HepG2 (cell line): ENCODE results near the gene MBLAC1. TPM values are rescaled to one million over a fixed set of nuclear protein-coding genes. Genes with fewer than 3 reads are reported as not detected.

ENCODE experiments used
- ATAC-seq: fragments of 200-7000 bp; cut with Tn5 transposase; 3 replicates; pipeline ENCODE4 v1.9.1; 2020; ENCODE audit warnings: mild to moderate bottlenecking, moderate library complexity
- BruUV-seq: library from RNA; stranded (reverse); fragments of 400-500 nt; replicated peaks from 2 replicates; lab custom pipeline; 2021; lab: Mats Ljungman, UMichigan
- CTCF ChIA-PET: fragments of 300-600 bp; formaldehyde crosslinking; extraction: SDS; loops from one replicate; lab custom pipeline; 2021; ENCODE audit warnings: low total read pairs, inconsistent platforms, low intra/inter-chr PET ratio; lab: Yijun Ruan, JAX
- POLR2A ChIA-PET: fragments of 350-600 bp; sonication (Branson Sonifier 250); formaldehyde crosslinking; loops from one replicate; lab custom pipeline; 2020; ENCODE audit warnings: antibody characterized with exemption, inconsistent platforms; lab: Yijun Ruan, JAX
- DNase-seq: peaks from one replicate; pipeline ENCODE4 v3.0.0-alpha.2; 2015; ENCODE audit warnings: low spot score
- FAIRE-seq: peaks from 3 replicates; lab custom pipeline; 2011; peaks lifted over from hg19 to GRCh38; lab: Jason Lieb, UNC
- H2AFZ ChIP-seq: one replicate; pipeline ENCODE4 v1.6.1; 2011; ENCODE audit warnings: low read length, inconsistent platforms
- H3K27ac ChIP-seq: fragments of 300-600 bp; 3 replicates; pipeline ENCODE4 v1.8.0; 2011; ENCODE audit warnings: mixed run types, mild to moderate bottlenecking, mixed read lengths, low read length, inconsistent platforms; ENCODE audit not compliant: insufficient read depth; ENCODE audit errors: extremely low read length
- H3K27me3 ChIP-seq, 2 experiments: fragments of 200-600 bp in 1 of 2; 2 replicates in 1 of 2; 3 replicates in 1 of 2; pipeline versions ENCODE4 v1.6.0 to v1.8.0; 2011; ENCODE audit warnings: low read length in 2 of 2, mild to moderate bottlenecking in 2 of 2, moderate library complexity in 2 of 2, inconsistent platforms in 1 of 2; ENCODE audit not compliant: insufficient read depth in 2 of 2, control insufficient read depth in 1 of 2
- H3K36me3 ChIP-seq, 2 experiments: fragments of 200-600 bp in 1 of 2; replicated peaks in 1 of 2; 2 replicates in 1 of 2; 3 replicates in 1 of 2; pipeline versions ENCODE4 v1.5.1 to v1.8.0; 2011; ENCODE audit warnings: low read length in 2 of 2, inconsistent platforms in 1 of 2; ENCODE audit not compliant: insufficient read depth in 2 of 2, control insufficient read depth in 1 of 2
- H3K4me1 ChIP-seq: 2 replicates; pipeline ENCODE4 v1.5.1; 2012; ENCODE audit warnings: low read length, inconsistent platforms; ENCODE audit not compliant: insufficient read depth
- H3K4me2 ChIP-seq: 2 replicates; pipeline ENCODE4 v1.6.0; 2011; ENCODE audit warnings: low read depth, low read length, inconsistent platforms
- H3K4me3 ChIP-seq, 3 experiments: fragments of 200-600 bp in 1 of 3; sonication (generic), shearing (Covaris generic) in 1 of 3; replicated peaks in 1 of 3; 2 replicates each; pipeline ENCODE4 v1.5.1; 2011 to 2016; ENCODE audit warnings: low read length in 3 of 3, inconsistent platforms in 2 of 3, low read depth in 2 of 3, mild to moderate bottlenecking in 2 of 3, control low read depth in 1 of 3, mixed read lengths in 1 of 3; ENCODE audit not compliant: insufficient read depth in 1 of 3
- H3K79me2 ChIP-seq: one replicate; pipeline ENCODE4 v1.6.1; 2011; ENCODE audit warnings: low read length, inconsistent platforms; ENCODE audit not compliant: insufficient read depth
- H3K9ac ChIP-seq: 2 replicates; pipeline ENCODE4 v1.6.0; 2011; ENCODE audit warnings: mild to moderate bottlenecking, low read depth, low read length, inconsistent platforms; ENCODE audit not compliant: insufficient read depth
- H3K9me3 ChIP-seq: 2 replicates; pipeline ENCODE4 v1.5.1; 2012; ENCODE audit warnings: mild to moderate bottlenecking, low read length
- H4K20me1 ChIP-seq: 2 replicates; pipeline ENCODE4 v1.6.0; 2011; ENCODE audit warnings: inconsistent platforms, mild to moderate bottlenecking, low read length, moderate library complexity; ENCODE audit not compliant: insufficient read depth
- FOSL1 ChIP-seq: sonication (generic); formaldehyde crosslinking; IDR thresholded peaks from 2 replicates; pipeline ENCODE4 v1.9.0; 2021; ENCODE audit warnings: missing genetic modification reagents, borderline replicate concordance
- RBFOX2 ChIP-seq: fragments of 200-400 bp; formaldehyde crosslinking; IDR thresholded peaks from 2 replicates; pipeline ENCODE4 v1.6.1; 2017; ENCODE audit warnings: low read depth, mild to moderate bottlenecking, low read length
- ZFP37 ChIP-seq: sonication (generic); formaldehyde crosslinking; IDR thresholded peaks from 2 replicates; pipeline ENCODE4 v1.4.0; 2020; ENCODE audit warnings: missing genetic modification reagents, borderline replicate concordance
- ZNF33B ChIP-seq: sonication (generic); formaldehyde crosslinking; IDR thresholded peaks from 2 replicates; pipeline ENCODE4 v1.5.1; 2020; ENCODE audit warnings: mild to moderate bottlenecking, missing genetic modification reagents
- WGBS: methylation state at CpG from one replicate; pipeline ENCODE4 v1.1.6; 2017; ENCODE audit warnings: low lambda C conversion rate; 5-methylcytosine and 5-hydroxymethylcytosine counted together
- in situ Hi-C: cut with HindIII; loops from 2 replicates; pipeline ENCODE4 v1.10.0; 2017; ENCODE audit warnings: low pct_unique_long_range_greater_than_20kb; ENCODE audit not compliant: extremely low pct_ligation_motif_present
- intact Hi-C: fragments of 100-400 bp; cut with micrococcal nuclease; formaldehyde crosslinking; loops from one replicate; pipeline ENCODE4 v1.10.0; 2022; ENCODE audit not compliant: unreplicated experiment
- polyA plus RNA-seq, 8 experiments: library from polyadenylated mRNA; depleted of rRNA in 3 of 8; stranded (reverse) in 7 of 8; unstranded in 1 of 8; fragments of >200 nt; fragmentation: Illumina TruSeq in 4 of 8; extraction: Trizol in 4 of 8; gene quantifications; 2 replicates each; pipeline versions ENCODE4 v1.2.1 to v1.2.3, GENCODE V29; 2011 to 2016; ENCODE audit warnings: low read depth in 4 of 8, missing spikeins in 1 of 8, mixed read lengths in 1 of 8; ENCODE audit not compliant: insufficient read depth in 1 of 8
- total RNA-seq, 5 experiments: library from RNA; depleted of rRNA; stranded (reverse); fragments of >200 nt; fragmentation: Illumina TruSeq; extraction: Trizol; gene quantifications; 2 replicates each; pipeline ENCODE4 v1.2.3, GENCODE V29; 2016; ENCODE audit warnings: low read depth in 1 of 5
- TF ChIP-seq, protein P1 (sequence below): sonication (generic); formaldehyde crosslinking; IDR thresholded peaks from 2 replicates; pipeline ENCODE4 v1.8.0; 2022; ENCODE audit warnings: mild to moderate bottlenecking, missing genetic modification reagents, moderate library complexity

Gene MBLAC1
- total and polyA plus RNA-seq, 2 of the 13 experiments (the other 11 are each of a cell fraction or from before 2014, with no cell fraction given), result 0.79 to 2.1 TPM

DNA sequence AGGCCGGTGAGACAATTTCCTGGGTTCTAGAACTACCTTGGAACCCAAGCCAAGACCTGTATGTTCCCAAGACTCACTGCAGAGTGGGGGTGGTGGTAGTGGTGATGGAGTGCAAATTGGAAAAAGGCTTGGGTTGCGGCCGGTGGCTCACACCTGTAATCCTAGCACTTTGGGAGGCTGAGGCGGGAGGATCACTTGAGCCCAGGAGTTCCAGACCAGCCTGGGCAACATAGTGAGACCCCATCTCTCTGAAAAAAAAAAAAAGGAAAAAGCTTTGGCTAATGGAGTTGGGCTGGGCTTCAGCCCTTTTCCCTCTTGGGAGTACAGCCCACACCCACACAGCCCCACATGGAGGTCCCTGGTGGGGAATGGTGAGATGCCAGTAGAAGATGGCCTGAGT, 21.2 kb upstream of the MBLAC1 start (continued):
- TF ChIP-seq, protein P1, sequence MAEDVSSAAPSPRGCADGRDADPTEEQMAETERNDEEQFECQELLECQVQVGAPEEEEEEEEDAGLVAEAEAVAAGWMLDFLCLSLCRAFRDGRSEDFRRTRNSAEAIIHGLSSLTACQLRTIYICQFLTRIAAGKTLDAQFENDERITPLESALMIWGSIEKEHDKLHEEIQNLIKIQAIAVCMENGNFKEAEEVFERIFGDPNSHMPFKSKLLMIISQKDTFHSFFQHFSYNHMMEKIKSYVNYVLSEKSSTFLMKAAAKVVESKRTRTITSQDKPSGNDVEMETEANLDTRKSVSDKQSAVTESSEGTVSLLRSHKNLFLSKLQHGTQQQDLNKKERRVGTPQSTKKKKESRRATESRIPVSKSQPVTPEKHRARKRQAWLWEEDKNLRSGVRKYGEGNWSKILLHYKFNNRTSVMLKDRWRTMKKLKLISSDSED (CRISPR knock-in tag), result no peak
- TF ChIP-seq, all 625 proteins: peak for 0

DNA sequence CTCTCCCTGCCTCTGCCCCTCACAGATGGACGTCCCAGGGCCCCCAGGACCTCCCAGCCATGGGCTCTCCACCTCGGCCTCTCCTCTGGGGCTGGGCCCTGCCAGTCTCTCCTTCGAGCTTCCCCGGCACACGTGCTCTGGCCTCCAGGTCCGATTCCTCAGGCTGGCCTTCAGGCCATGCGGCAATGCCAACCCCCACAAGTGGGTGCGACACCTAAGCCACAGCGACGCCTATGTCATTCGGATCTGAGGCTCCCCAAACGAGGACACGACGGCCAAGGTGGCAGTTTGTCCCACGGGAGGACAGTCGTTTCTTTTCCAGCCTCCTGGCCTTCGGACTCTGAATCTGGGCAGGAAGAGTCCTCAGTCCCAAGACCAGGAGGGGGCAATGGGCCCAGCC, 20.1 kb upstream of the MBLAC1 start:
- Histone ChIP-seq H3K4me1 (peaks cover 13% of the 10 kb centered on the region; the same call in 1 of the 2 replicates), H2AFZ (no peak overlapping the region), H3K27me3 (no peaks in the 10 kb centered on the region), H3K79me2 (no peaks in the 10 kb centered on the region), H3K36me3 (peaks cover 10 to 25% of the 10 kb centered on the region in 2 experiments; a peak in 4 of 5 replicates), H3K9me3 (no peaks in the 10 kb centered on the region), H3K4me3 (no peak overlapping the region), H3K27ac (no peak overlapping the region), H3K9ac (no peak overlapping the region), H3K4me2 (no peak overlapping the region), H4K20me1 (no peaks in the 10 kb centered on the region)
- 94% methylated on average over 17 of the region's 17 CpGs for WGBS
- DNase-seq, result no peak
- no peak for ATAC-seq
- no peak for FAIRE-seq
- intact Hi-C loops, result no loop called here
- no TSS peak for BruUV-seq
- ChIA-PET CTCF (no interaction called here), POLR2A (no interaction called here)
- no peak for TF ChIP-seq FOSL1 (CRISPR knock-in tag)
- TF ChIP-seq RBFOX2, result 0 out of 2 replicates have a peak, but pooled peaks have one; percentile 18
- in situ Hi-C loops, result no loop called here

DNA sequence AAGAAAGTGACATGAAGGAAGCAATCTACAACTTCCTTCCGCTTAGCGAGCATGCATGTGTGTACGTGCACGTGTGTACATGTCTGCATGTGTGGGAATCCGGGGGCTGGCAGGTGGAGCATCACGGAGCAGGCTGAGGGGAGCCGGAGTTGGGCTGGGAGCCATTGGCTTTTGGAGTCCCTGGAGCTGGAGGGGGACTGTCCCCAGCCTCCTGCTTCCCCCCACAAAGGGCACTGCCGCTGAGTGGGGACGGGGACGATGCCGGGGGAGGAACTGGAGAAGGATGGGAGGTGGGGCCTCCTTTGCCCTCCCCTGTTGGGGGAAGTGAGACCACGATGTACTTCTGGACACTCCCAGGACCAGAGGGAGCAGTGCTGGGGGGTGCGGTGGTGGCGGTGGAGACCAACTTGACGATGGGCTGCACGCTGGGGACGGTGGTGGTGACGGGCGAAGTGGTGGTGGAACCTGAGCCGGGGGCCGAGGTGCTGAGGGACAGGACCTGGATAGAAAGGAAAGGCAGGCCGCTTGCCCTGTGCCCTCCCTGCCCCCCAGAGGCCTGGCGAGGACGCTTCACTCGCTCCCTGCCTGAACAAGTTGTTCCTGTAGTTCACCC, 19.5 kb upstream of the MBLAC1 start:
- intact Hi-C loops, result no loop called here
- Histone ChIP-seq H3K36me3 (peaks cover 10 to 30% of the 10 kb centered on the region in 2 experiments; a peak in 4 of 5 replicates), H3K4me2 (no peak overlapping the region), H3K79me2 (no peaks in the 10 kb centered on the region), H3K9me3 (no peaks in the 10 kb centered on the region), H3K4me3 (no peak overlapping the region), H3K27ac (no peak overlapping the region), H3K9ac (no peak overlapping the region)
- 97% methylated on average over 24 of the region's 25 CpGs for whole genome bisulfite sequencing
- ChIA-PET POLR2A (no interaction called here), CTCF (no interaction called here)
- FAIRE-seq (no peak), DNase-seq (no peak), ATAC-seq (no peak)
- TF ChIP-seq ZNF33B (CRISPR knock-in tag), result no peak
- TF ChIP-seq RBFOX2, result peak; percentile 17; the same call in 1 of the 2 replicates
- no peak for TF ChIP-seq ZFP37 (CRISPR knock-in tag)
- TF ChIP-seq, all 625 proteins: peak for 1
- Histone ChIP-seq H4K20me1 (no peaks in the 10 kb centered on the region), H2AFZ (no peak overlapping the region), H3K27me3 (no peaks in the 10 kb centered on the region), H3K4me1 (peaks cover 16% of the 10 kb centered on the region)
- BruUV-seq, result TSS peak; percentile 61
- in situ Hi-C loops, result no loop called here
